SW 1271 (cell line): ENCODE data around the gene KRT27.
A peak's percentile ranks its signal among the peaks of the same experiment; 100 is the strongest.
"Not testable (repeated sequence)": the region's sequence is repeated elsewhere in the genome, so short reads cannot be mapped to it uniquely, and the experiment has no call there.

Source experiments
- DNase-seq, 2 experiments: peaks; one replicate each; lab custom pipeline; 2025; lab: John Stamatoyannopoulos, UW

The KRT27 gene

DNA sequence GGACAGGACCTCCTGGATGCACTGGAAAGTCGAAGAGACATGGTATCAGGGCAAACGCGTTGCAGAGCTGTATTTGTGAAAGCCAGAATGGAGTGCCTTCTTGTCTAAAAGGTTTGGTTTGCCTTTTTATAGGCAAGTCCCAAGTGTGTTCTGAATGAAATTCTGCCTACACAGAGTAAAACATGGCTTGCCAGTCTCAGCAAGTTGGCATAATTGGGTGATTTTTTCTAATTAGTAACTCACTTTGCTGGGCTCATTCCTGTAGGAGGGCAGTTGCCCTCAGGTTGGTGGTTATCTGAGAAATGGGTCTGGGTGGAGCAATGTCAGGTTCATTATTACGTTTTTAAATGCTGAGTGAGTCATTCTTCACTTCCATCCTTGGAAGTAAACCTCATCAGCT lies 27.1 kb downstream of the KRT27 start, which contains the start of gene KRT25:
KRT25 (minus strand) TSS at position 101 of the 400 bp plus-strand sequence; CDS start at position 41, 60 bp downstream.
- no peak for DNase-seq

DNA sequence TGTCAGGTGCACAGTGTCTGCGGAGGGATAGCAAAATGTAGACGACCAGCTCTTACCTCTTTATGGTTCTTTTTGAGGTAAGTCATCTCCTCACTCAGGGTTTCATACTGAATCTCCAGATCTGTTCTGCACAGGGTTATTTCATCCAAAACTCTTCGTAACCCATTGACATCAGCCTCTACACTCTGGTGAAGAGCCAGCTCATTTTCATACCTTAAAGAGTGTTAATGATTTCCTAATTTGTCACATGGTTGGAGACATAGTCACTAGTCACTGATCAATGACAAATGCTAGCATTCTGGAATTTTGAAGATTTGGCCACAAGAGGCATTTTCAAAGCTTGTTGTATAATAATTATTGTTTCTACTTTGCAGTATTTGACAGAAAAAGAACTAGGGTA lies 28.5 kb downstream of the KRT27 start:
- DNase-seq = no peak

DNA sequence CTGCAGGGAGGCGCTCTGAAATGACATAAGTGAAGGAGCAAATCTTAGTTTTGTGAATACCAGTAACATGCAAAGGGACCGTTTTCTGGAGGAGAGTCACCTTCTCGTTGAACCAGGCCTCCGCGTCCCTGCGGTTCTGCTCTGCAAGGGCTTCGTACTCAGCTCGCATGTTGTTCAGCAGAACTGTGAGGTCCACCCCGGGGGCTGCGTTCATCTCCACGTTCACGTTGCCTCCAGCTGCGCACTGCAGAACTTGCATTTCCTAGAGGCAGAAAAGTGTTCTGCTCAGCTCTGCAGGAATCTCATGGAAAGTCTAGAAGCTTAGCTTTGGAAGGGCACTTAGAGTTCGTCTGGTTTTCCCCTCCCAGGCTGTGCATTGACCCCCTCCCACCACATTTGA lies 31.3 kb downstream of the KRT27 start:
- no peak for DNase-seq

DNA sequence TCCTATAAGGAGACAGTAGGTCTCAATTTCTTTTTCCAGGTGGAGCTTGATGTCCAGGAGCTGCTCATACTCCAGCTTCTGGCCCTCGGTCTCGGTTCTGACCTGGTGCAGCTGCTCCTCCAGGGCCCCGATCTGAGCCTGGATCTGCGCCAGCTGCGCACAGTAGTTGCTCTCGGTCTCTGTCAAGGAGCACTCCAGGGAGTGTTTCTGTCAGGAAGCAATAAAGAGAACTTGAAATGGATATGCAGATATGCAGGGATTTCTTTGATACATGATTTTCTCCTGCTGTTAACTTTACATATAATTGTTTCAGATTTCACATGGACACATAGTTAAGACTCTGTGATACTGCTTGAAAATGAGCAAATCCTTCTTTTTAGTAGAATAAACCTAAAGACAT lies 32.0 kb downstream of the KRT27 start:
- DNase-seq = no peak

DNA sequence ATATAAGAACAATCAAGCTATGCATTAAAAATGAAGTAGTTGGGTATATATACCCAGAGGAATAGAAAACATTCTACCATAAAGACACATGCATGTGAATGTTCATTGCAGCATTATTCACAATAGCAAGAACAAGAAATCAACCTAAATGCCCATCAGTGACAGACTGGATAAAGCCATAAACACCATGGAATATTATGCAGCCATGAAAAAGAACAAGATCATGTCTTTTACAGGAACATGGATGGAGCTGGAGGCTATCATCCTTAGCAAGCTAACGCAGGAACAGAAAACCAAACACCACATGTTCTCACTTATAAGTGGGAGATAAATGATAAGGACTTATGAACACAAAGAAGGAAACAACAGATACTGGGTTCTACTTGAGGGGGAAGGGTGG lies 33.7 kb downstream of the KRT27 start:
- DNase-seq = not testable (repeated sequence)

DNA sequence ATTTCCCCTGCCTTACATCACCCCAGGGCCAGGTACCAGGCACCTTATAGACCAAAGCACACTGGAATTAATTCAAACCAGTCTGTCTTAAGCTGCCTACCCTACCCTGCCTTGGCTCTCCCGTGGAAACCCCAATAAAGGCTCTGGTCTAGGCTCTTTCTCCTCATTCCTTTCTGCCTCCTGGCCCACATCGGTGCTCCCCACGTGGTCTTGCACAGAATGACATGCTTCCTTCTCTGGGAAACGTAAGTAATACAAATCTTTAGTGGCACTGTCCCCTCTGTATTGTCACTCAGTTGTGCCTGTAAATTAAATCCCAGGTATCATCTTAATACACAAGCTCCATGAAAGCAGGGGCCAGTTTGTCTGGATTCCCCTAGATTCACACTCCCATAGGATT lies 43.8 kb downstream of the KRT27 start:
- no peak for DNase-seq

DNA sequence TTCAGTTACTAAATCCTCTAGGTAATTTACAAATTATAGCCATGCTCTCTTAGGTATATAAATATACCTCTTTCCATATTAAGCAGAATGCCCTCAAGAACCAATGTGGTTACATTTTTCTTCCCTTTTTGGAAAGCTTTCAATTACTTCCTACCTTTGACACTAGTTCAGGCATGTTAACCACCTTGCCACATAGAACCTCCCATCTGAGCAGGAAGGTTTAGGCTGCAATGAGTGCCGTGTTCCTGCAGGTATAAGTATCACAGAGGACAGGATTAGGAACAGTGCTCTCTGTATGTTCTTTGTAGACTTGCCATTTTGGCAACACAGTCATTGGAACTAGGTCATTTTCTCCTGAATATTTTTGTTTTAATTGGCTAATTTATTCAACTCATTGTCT lies 47.3 kb downstream of the KRT27 start:
- DNase-seq = no peak

DNA sequence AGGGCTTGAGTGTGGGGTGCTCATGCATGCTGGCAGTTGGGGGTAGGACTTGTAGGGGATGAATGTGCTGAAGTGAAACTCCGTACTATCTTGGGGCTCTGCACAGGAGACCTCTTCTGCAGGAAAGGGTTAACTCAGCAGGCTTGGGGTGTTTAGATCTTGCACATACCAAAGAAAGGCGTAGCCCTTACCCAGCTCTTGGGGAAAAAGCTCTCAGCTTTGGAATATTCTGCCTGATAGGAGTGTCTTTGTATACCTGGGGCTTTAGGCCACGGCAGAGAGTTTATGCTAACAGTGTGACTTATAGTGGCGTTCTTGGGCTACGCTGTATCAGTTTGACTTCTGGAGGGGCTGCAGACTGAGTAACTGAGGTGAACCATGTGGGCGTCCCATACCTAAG lies 48.3 kb downstream of the KRT27 start:
- DNase-seq = no peak

DNA sequence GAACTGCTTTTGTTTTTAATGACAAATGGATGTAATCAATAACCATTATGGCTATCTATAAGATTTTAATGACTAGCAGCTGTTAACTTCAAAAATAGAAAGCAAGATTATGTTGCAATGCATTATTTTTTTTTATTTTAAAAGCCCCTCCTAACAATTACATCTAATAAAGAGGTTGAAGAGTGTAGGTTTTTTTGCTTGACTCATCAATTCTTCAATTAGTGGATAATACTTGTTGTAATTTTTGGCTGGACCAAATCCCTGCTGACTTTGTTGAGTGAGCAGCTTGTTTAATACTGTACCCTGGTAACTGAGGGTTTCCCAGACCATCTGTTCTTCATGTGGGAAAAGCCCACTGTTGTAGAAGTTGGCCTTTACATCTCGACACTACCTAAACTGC lies 51.4 kb downstream of the KRT27 start:
- DNase-seq = no peak

DNA sequence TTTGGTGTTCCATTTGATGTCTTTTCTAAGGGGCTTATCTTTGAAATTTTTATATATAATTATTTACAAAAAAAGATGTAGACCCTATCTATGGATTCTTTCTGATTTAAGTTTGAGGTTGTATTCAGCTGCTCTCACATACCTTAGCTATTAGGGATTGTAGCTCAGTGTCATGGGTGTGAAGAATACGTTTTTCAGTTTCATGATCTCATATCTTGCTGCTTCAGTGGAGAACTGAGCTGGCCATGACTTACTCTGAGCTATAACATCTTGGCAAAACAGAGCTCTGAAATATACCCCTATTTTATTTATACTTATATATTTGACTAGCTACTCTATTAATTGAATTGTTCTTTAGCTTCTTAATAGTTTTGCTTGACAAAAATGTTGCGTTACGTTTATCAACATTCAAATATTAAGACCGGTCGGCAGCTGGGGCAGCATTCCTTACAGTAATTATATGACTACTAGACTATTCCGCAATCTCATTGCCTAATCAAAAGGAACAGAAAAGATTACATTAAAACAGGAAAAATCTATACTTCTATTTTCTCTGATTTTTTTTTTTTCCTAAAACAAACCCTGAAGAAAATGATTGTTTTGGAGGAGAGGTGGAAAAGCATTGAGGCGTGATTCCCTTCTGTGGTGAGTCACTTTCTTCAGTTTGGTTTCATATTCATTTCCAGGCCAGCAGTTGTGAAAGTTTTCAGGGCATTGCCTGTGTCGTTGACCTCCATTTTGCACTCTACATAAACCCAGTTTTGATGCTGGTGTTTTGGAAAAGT lies 54.7 kb downstream of the KRT27 start:
- DNase-seq = no peak

DNA sequence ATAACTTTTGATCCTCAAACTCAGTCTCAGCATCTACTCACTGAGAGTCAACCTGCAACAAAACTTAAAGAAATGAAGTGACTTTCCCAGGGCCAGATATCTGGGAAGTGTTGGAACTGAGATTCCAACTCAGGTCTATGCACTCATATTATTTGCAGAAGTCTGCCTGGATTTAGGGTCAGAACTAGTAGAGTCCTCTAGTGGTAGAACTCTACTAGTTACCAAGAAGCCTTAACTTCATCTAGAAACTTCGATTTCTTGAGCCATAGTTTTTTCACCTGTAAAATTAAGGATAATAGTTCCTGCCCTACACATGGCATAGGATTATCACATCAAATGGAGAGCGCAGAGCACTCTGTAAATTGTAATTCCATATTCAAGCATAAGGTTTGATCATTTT lies 55.4 kb downstream of the KRT27 start:
- peak in 1 of 2 experiments; percentile 19 for DNase-seq
